Panc1 (cell line): Measurements from ENCODE around the gene CRNN. TPM values are rescaled to one million over a fixed set of nuclear protein-coding genes. Genes with fewer than 3 reads are reported as not detected.

Experiments used
- ATAC-seq: fragments of 200-7000 bp; cut with Tn5 transposase; 2 replicates; pipeline ENCODE4 v1.9.1; 2020; ENCODE audit warnings: mild to moderate bottlenecking, moderate library complexity
- BruUV-seq: library from RNA; stranded (reverse); fragments of 400-500 nt; replicated peaks from 2 replicates; lab custom pipeline; 2021; lab: Mats Ljungman, UMichigan
- CTCF ChIA-PET: fragments of 300-600 bp; sonication (Branson Sonifier 250); formaldehyde crosslinking; loops from one replicate; lab custom pipeline; 2022; ENCODE audit warnings: antibody characterized with exemption; lab: Charles Lee
- POLR2A ChIA-PET: fragments of 300-600 bp; sonication (Branson Sonifier 250); formaldehyde crosslinking; loops from one replicate; lab custom pipeline; 2022; ENCODE audit warnings: antibody characterized with exemption; lab: Charles Lee
- DNase-seq: peaks from one replicate; pipeline ENCODE4 v3.0.0-alpha.2; 2010; ENCODE audit warnings: low read depth, low spot score
- H3K27ac ChIP-seq: 2 replicates; pipeline ENCODE4 v1.5.1; 2011; ENCODE audit warnings: mild to moderate bottlenecking, low read length, inconsistent platforms
- H3K27me3 ChIP-seq: fragments of 200-500 bp; sonication (Bioruptor generic); 2 replicates; pipeline ENCODE4 v1.6.0; 2014; ENCODE audit warnings: low read length, inconsistent platforms; ENCODE audit not compliant: control insufficient read depth, insufficient read depth
- H3K36me3 ChIP-seq: fragments of 200-500 bp; sonication (Bioruptor generic); 2 replicates; pipeline ENCODE4 v1.5.1; 2014; ENCODE audit warnings: inconsistent platforms, mild to moderate bottlenecking, low read length, moderate library complexity; ENCODE audit not compliant: control insufficient read depth, insufficient read depth
- H3K4me1 ChIP-seq: 2 replicates; pipeline ENCODE4 v1.5.1; 2011; ENCODE audit warnings: inconsistent platforms, mild to moderate bottlenecking, low read length, moderate library complexity; ENCODE audit not compliant: control insufficient read depth, insufficient read depth
- H3K4me3 ChIP-seq, 2 experiments: 2 replicates each; pipeline ENCODE4 v1.5.1; 2011 to 2012; ENCODE audit warnings: low read depth in 2 of 2, low read length in 2 of 2, mild to moderate bottlenecking in 2 of 2, inconsistent platforms in 1 of 2, moderate library complexity in 1 of 2
- H3K9me3 ChIP-seq: fragments of 200-500 bp; sonication (Bioruptor generic); 2 replicates; pipeline ENCODE4 v1.5.1; 2014; ENCODE audit warnings: low read depth, mild to moderate bottlenecking, inconsistent platforms, low read length, moderate library complexity; ENCODE audit not compliant: control insufficient read depth, insufficient read depth
- TCF7L2 ChIP-seq: IDR thresholded peaks from 2 replicates; pipeline ENCODE4 v1.6.1; 2011; ENCODE audit warnings: mild to moderate bottlenecking, low read depth, low read length, inconsistent platforms
- in situ Hi-C: cut with HindIII; loops from 2 replicates; pipeline ENCODE4 v1.10.0; 2016; ENCODE audit warnings: low sequenced_read_pairs, low pct_unique_long_range_greater_than_20kb
- intact Hi-C: fragments of 100-400 bp; cut with micrococcal nuclease; formaldehyde crosslinking; loops from one replicate; pipeline ENCODE4 v1.10.0; 2022; ENCODE audit not compliant: unreplicated experiment
- total RNA-seq: library from RNA; stranded (reverse); gene quantifications from one replicate; pipeline ENCODE4 v1.2.1, GENCODE V29; 2021; ENCODE audit not compliant: unreplicated experiment
- TF ChIP-seq, protein P1 (sequence below): fragments of 450-650 bp; IDR thresholded peaks from 2 replicates; pipeline ENCODE4 v1.5.1; 2017; ENCODE audit warnings: mild to moderate bottlenecking
- TF ChIP-seq, protein P2 (sequence below), 2 experiments: IDR thresholded peaks; 2 replicates each; pipeline ENCODE4 v1.6.1; 2011 to 2012; ENCODE audit warnings: low read depth in 2 of 2, control low read depth in 1 of 2, low read length in 1 of 2, mild to moderate bottlenecking in 1 of 2, moderate library complexity in 1 of 2; ENCODE audit not compliant: insufficient read depth in 1 of 2

Gene CRNN
- total RNA-seq, 1 experiment from 2014 or later: not detected

DNA sequence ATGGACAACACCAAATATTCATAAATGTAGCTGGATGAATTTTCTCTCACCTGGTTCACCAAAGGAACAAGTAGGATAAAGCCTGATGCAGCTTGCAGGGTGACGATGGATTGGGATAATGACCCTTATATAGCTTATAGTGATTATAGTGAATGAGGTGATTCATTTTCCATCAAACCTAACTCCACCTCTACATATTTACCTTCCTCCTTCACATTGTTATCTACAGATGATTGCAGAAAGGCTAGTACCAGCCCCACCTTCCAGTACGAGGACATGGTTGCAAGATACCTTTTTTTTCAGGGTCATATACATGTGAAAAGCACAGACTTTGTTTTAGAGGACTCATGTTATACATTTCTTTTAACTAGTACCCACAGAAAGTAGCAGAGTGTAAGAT, 54.2 kb downstream of the CRNN start, which contains the start of gene FLG2:
FLG2 (minus strand) TSS at position 101 of the 400 bp plus-strand sequence. CDS start 1,122 bp downstream, outside the sequence.
- Histone ChIP-seq H3K4me3 (no peak within 1 kb of the TSS), H3K36me3 (no peaks in the 10 kb centered on the region), H3K9me3 (no peaks in the 10 kb centered on the region), H3K4me1 (no peaks in the 10 kb centered on the region), H3K27me3 (no peaks in the 10 kb centered on the region), H3K27ac (no peak within 1 kb of the TSS)
- intact Hi-C loops: no loop called here
- no peak for TF ChIP-seq TCF7L2
- TF ChIP-seq, protein P1, sequence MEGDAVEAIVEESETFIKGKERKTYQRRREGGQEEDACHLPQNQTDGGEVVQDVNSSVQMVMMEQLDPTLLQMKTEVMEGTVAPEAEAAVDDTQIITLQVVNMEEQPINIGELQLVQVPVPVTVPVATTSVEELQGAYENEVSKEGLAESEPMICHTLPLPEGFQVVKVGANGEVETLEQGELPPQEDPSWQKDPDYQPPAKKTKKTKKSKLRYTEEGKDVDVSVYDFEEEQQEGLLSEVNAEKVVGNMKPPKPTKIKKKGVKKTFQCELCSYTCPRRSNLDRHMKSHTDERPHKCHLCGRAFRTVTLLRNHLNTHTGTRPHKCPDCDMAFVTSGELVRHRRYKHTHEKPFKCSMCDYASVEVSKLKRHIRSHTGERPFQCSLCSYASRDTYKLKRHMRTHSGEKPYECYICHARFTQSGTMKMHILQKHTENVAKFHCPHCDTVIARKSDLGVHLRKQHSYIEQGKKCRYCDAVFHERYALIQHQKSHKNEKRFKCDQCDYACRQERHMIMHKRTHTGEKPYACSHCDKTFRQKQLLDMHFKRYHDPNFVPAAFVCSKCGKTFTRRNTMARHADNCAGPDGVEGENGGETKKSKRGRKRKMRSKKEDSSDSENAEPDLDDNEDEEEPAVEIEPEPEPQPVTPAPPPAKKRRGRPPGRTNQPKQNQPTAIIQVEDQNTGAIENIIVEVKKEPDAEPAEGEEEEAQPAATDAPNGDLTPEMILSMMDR: no peak
- TF ChIP-seq, protein P2, sequence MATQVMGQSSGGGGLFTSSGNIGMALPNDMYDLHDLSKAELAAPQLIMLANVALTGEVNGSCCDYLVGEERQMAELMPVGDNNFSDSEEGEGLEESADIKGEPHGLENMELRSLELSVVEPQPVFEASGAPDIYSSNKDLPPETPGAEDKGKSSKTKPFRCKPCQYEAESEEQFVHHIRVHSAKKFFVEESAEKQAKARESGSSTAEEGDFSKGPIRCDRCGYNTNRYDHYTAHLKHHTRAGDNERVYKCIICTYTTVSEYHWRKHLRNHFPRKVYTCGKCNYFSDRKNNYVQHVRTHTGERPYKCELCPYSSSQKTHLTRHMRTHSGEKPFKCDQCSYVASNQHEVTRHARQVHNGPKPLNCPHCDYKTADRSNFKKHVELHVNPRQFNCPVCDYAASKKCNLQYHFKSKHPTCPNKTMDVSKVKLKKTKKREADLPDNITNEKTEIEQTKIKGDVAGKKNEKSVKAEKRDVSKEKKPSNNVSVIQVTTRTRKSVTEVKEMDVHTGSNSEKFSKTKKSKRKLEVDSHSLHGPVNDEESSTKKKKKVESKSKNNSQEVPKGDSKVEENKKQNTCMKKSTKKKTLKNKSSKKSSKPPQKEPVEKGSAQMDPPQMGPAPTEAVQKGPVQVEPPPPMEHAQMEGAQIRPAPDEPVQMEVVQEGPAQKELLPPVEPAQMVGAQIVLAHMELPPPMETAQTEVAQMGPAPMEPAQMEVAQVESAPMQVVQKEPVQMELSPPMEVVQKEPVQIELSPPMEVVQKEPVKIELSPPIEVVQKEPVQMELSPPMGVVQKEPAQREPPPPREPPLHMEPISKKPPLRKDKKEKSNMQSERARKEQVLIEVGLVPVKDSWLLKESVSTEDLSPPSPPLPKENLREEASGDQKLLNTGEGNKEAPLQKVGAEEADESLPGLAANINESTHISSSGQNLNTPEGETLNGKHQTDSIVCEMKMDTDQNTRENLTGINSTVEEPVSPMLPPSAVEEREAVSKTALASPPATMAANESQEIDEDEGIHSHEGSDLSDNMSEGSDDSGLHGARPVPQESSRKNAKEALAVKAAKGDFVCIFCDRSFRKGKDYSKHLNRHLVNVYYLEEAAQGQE (IDR thresholded peaks at IDR 0.05; ENCODE audit: insufficient read depth in 1 of 2, low read depth in 2 of 2, low read length in 1 of 2): no peak
- in situ Hi-C loops: no loop called here
- CTCF ChIA-PET: no interaction called here
- DNase-seq: no peak
- BruUV-seq: no TSS peak
- no peak for ATAC-seq
- POLR2A ChIA-PET: no interaction called here

Other genes starting within 250 kb of the CRNN start
- not detected for gene HRNR, start 190.1 kb downstream of the CRNN start, total RNA-seq
- gene FLG, start 89.0 kb downstream of the CRNN start, total RNA-seq: not detected
- gene FLG2, start 54.3 kb downstream of the CRNN start, total RNA-seq: not detected
- not detected for gene LCE5A, start 96.5 kb upstream of the CRNN start, total RNA-seq
- gene CRCT1, start 100.2 kb upstream of the CRNN start, total RNA-seq: not detected
- gene LCE3E, start 152.5 kb upstream of the CRNN start, total RNA-seq: not detected
- not detected for gene LCE3D, start 166.3 kb upstream of the CRNN start, total RNA-seq
- gene LCE3C, start 186.0 kb upstream of the CRNN start, total RNA-seq: not detected
- gene LCE3B, start 199.5 kb upstream of the CRNN start, total RNA-seq: not detected
- gene LCE3A, start 208.8 kb upstream of the CRNN start, total RNA-seq: not detected
- gene LCE2D, start 249.1 kb upstream of the CRNN start, total RNA-seq: not detected